Right atrium auricular region (tissue), 2 donors: ENCODE results near the gene EFCAB6. TPM values are rescaled to one million over a fixed set of nuclear protein-coding genes. Genes with fewer than 3 reads are reported as not detected.

Experiments used
- DNase-seq: peaks from one replicate; pipeline ENCODE4 v3.0.0-alpha.2; 2019; ENCODE audit warnings: low spot score
- H3K27ac ChIP-seq, 2 donors: fragments of 200-600 bp; sonication (generic); 1 replicate in 1 of 2; 2 replicates in 1 of 2; pipeline ENCODE4 v1.5.1; 2016 to 2019
- H3K27me3 ChIP-seq, 2 donors: fragments of 200-600 bp; sonication (generic); one replicate each; pipeline versions ENCODE4 v1.5.1 to v1.6.0; 2017 to 2019
- H3K36me3 ChIP-seq: fragments of 200-600 bp; sonication (generic); one replicate; pipeline ENCODE4 v1.5.1; 2016
- H3K4me1 ChIP-seq, 2 donors: fragments of 200-600 bp; sonication (generic); one replicate each; pipeline versions ENCODE4 v1.5.1 to v1.6.0; 2017 to 2019
- H3K4me3 ChIP-seq, 2 donors: fragments of 200-600 bp; sonication (generic); 1 replicate in 1 of 2; 2 replicates in 1 of 2; pipeline ENCODE4 v1.5.1; 2017 to 2019; ENCODE audit warnings: mild to moderate bottlenecking in 1 of 2, moderate library complexity in 1 of 2
- H3K9me3 ChIP-seq, 2 donors: fragments of 200-600 bp; sonication (generic); one replicate each; pipeline ENCODE4 v1.5.1; 2019
- CTCF ChIP-seq, 2 donors: fragments of 200-600 bp; sonication (generic); IDR thresholded peaks; one replicate each; pipeline ENCODE4 v1.5.1; 2019; ENCODE audit warnings: antibody characterized with exemption in 2 of 2
- total RNA-seq, 2 donors: library from RNA; depleted of rRNA; stranded (reverse); fragments of >200 nt; gene quantifications; one replicate each; pipeline ENCODE4 v1.1.0, GENCODE V29; 2016

EFCAB6 gene
- total RNA-seq, 2 donors from 2014 or later = 1.5 TPM

- Histone ChIP-seq H3K4me1 (no peaks in the 10 kb centered on the region), H3K36me3 (no peaks in the 10 kb centered on the region), H3K27ac (no peak overlapping the region), H3K27me3 (no peaks in the 10 kb centered on the region), H3K9me3 (peaks cover 0 to 6% of the 10 kb centered on the region in 2 donors), H3K4me3 (no peak overlapping the region)
- no peak for DNase-seq
- no peak for TF ChIP-seq CTCF (IDR thresholded peaks at IDR 0.05)
These were observed 277.2 kb downstream of the EFCAB6 start for GRCh38 chr22:43534916-43535315.

GRCh38 chr22:43533656-43534428, 278.3 kb downstream of the EFCAB6 start:
- no peaks in the 10 kb centered on the region for H3K4me1 ChIP-seq
- no peak for DNase-seq
- no peak overlapping the region for H3K4me3 ChIP-seq

GRCh38 chr22:43533156-43533530, 279.0 kb downstream of the EFCAB6 start:
- Histone ChIP-seq H3K36me3 (no peaks in the 10 kb centered on the region), H3K4me1 (no peaks in the 10 kb centered on the region), H3K9me3 (peaks cover 0 to 6% of the 10 kb centered on the region in 2 donors), H3K27ac (no peak overlapping the region), H3K27me3 (no peaks in the 10 kb centered on the region), H3K4me3 (no peak overlapping the region)
- no peak for TF ChIP-seq CTCF (IDR thresholded peaks at IDR 0.05)
- no peak for DNase-seq

More at GRCh38 chr22:43533656-43534428, 278.3 kb downstream of the EFCAB6 start:
- no peak overlapping the region for H3K27ac ChIP-seq
- no peaks in the 10 kb centered on the region for H3K27me3 ChIP-seq
- no peak for TF ChIP-seq CTCF (IDR thresholded peaks at IDR 0.05)
- H3K36me3 ChIP-seq = no peaks in the 10 kb centered on the region
- peaks cover 0 to 6% of the 10 kb centered on the region in 2 donors for H3K9me3 ChIP-seq

- no peak overlapping the region for H3K4me3 ChIP-seq
- H3K4me1 ChIP-seq = no peaks in the 10 kb centered on the region
- TF ChIP-seq CTCF (IDR thresholded peaks at IDR 0.05) = no peak
- H3K9me3 ChIP-seq = peaks cover 0 to 6% of the 10 kb centered on the region in 2 donors
- H3K27ac ChIP-seq = no peak overlapping the region
- H3K36me3 ChIP-seq = no peaks in the 10 kb centered on the region
- DNase-seq = no peak
- H3K27me3 ChIP-seq = no peaks in the 10 kb centered on the region
These were observed 279.6 kb downstream of the EFCAB6 start for GRCh38 chr22:43532301-43533155.

- Histone ChIP-seq H3K27me3 (no peaks in the 10 kb centered on the region), H3K4me3 (no peak overlapping the region), H3K36me3 (no peaks in the 10 kb centered on the region), H3K9me3 (peaks cover 0 to under 1% of the 10 kb centered on the region in 2 donors), H3K4me1 (no peaks in the 10 kb centered on the region), H3K27ac (no peak overlapping the region)
- no peak for DNase-seq
- TF ChIP-seq CTCF (IDR thresholded peaks at IDR 0.05) = no peak
These were observed 280.5 kb downstream of the EFCAB6 start for GRCh38 chr22:43531651-43532050.
